Measurements from ENCODE around the gene HBD. TPM values are rescaled to one million over a fixed set of nuclear protein-coding genes. Genes with fewer than 3 reads are reported as not detected.
"Not testable (repeated sequence)": the region's sequence is repeated elsewhere in the genome, so short reads cannot be mapped to it uniquely, and the experiment has no call there.

The HBD gene
- total RNA-seq, 4 donors from 2014 or later = not detected

DNA sequence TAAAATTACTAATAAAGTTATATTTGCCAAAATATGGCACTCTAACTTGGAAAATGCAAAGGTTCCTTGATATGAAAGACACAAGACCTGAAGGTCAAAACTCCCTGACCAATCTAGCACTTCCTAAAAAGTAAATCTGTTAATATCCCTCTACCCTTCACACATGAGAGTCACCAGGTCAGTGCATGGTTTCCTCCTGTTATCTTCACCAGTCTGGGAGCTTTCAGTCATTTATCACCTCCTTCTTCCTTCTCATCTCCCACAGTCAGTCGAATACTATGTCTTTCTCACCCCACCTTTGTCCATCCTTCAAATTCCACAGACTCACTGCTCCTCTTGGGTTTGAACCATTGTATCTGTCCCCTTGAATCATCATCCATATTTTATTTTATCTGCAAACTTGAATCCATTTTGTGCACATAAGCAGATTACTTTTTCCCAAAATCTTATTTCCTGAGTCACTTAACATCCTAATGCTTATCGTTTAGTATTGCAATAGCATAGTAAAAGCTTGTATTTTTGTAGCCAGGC is 32.8 kb upstream of the HBD start:
- Histone ChIP-seq H3K4me1 (no peaks in the 10 kb centered on the region), H3K36me3 (no peaks in the 10 kb centered on the region), H3K27me3 (no peaks in the 10 kb centered on the region), H3K4me3 (no peak overlapping the region), H3K9me3 (no peaks in the 10 kb centered on the region), H3K27ac (no peak overlapping the region)
- TF ChIP-seq EP300 (IDR thresholded peaks at IDR 0.05) (no peak), POLR2AphosphoS5 (IDR thresholded peaks at IDR 0.05) (no peak), POLR2A (IDR thresholded peaks at IDR 0.05) (no peak), CTCF (IDR thresholded peaks at IDR 0.05) (no peak)
- 57 to 64% methylated on average over 2 of the region's 2 CpGs for WGBS, 2 donors (ENCODE audit: low coverage in 1 of 2)
- ATAC-seq = no peak

GRCh38 chr11:5266609-5267008 is 32.3 kb upstream of the HBD start:
- no peaks in the 10 kb centered on the region for H3K36me3 ChIP-seq

GRCh38 chr11:5265832-5266231 is 31.5 kb upstream of the HBD start:
- Histone ChIP-seq H3K27me3 (no peaks in the 10 kb centered on the region), H3K27ac (no peak overlapping the region), H3K36me3 (no peaks in the 10 kb centered on the region), H3K4me3 (no peak overlapping the region), H3K9me3 (peaks cover 0 to 7% (median 0%) of the 10 kb centered on the region in 3 donors), H3K4me1 (no peaks in the 10 kb centered on the region)
- TF ChIP-seq CTCF (IDR thresholded peaks at IDR 0.05) (no peak), POLR2A (IDR thresholded peaks at IDR 0.05) (no peak), EP300 (IDR thresholded peaks at IDR 0.05) (no peak), POLR2AphosphoS5 (IDR thresholded peaks at IDR 0.05) (no peak)
- 50 to 51% methylated on average over 1 to 2 of the region's 2 CpGs for WGBS, 2 donors (ENCODE audit: low coverage in 1 of 2)
- ATAC-seq = no peak

More at GRCh38 chr11:5266609-5267008, 32.3 kb upstream of the HBD start:
- no peak overlapping the region for H3K4me3 ChIP-seq
- no peaks in the 10 kb centered on the region for H3K27me3 ChIP-seq
- no peak for TF ChIP-seq EP300 (IDR thresholded peaks at IDR 0.05)
- no peak for TF ChIP-seq POLR2A (IDR thresholded peaks at IDR 0.05)
- TF ChIP-seq POLR2AphosphoS5 (IDR thresholded peaks at IDR 0.05) = no peak
- TF ChIP-seq CTCF (IDR thresholded peaks at IDR 0.05) = no peak
- H3K9me3 ChIP-seq = peaks cover 0 to 5% (median 0%) of the 10 kb centered on the region in 3 donors
- ATAC-seq = no peak
- no peaks in the 10 kb centered on the region for H3K4me1 ChIP-seq
- no peak overlapping the region for H3K27ac ChIP-seq

DNA sequence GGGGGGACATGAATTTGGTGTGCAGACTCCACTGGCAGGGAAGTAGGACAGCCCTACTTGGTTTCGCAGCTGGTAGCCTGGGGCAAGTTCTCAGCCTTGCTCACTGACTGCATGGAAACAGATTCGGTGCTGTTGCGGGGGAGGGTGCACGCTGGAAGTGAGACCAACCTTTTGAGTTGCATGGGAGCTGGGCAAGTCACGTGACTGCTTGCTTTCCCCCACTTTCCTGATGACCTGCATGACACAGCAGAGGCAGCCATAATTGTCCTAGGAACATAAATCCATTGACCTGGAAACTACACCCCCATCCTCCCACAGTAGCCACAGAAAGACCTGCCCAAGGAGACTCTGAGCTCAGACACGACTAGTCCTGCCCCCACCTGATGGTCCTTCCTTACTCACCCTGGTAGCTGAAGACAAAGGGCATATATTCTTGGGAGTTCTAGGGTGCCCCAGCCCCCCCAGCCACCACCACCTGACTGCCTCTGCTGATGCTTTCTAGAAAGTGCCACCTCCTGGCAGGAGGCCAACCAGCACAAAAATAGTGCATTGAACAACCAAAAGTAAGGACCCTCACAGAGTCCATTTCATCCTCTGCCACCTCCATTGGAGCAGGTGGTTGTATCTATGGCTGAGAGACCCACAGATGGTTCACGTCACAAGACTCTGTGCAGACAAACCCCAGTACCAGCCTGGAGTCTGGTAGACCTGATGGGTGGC is 24.4 kb upstream of the HBD start:
- no peak overlapping the region for H3K4me3 ChIP-seq
- H3K27me3 ChIP-seq = no peaks in the 10 kb centered on the region
- 61 to 65% methylated on average over 4 to 5 of the region's 7 CpGs for WGBS, 2 donors (ENCODE audit: low coverage in 1 of 2)
- peaks cover 0 to 22% (median 0%) of the 10 kb centered on the region in 3 donors for H3K9me3 ChIP-seq
- H3K27ac ChIP-seq = no peak overlapping the region
- ATAC-seq = no peak
- H3K4me1 ChIP-seq = no peaks in the 10 kb centered on the region
- TF ChIP-seq CTCF (IDR thresholded peaks at IDR 0.05) (no peak), POLR2A (IDR thresholded peaks at IDR 0.05) (no peak), EP300 (IDR thresholded peaks at IDR 0.05) (no peak), POLR2AphosphoS5 (IDR thresholded peaks at IDR 0.05) (no peak)
- H3K36me3 ChIP-seq = no peaks in the 10 kb centered on the region

GRCh38 chr11:5257296-5257695 is 23.0 kb upstream of the HBD start:
- no peak for TF ChIP-seq POLR2A (IDR thresholded peaks at IDR 0.05)
- no peak for TF ChIP-seq EP300 (IDR thresholded peaks at IDR 0.05)
- no peak for TF ChIP-seq POLR2AphosphoS5 (IDR thresholded peaks at IDR 0.05)
- no peak for TF ChIP-seq CTCF (IDR thresholded peaks at IDR 0.05)
- no peaks in the 10 kb centered on the region for H3K27me3 ChIP-seq
- 14 to 16% methylated on average over 1 to 2 of the region's 2 CpGs for WGBS, 2 donors (ENCODE audit: low coverage in 1 of 2)
- no peaks in the 10 kb centered on the region for H3K4me1 ChIP-seq
- peaks cover 0 to 22% (median 0%) of the 10 kb centered on the region in 3 donors for H3K9me3 ChIP-seq
- no peak overlapping the region for H3K4me3 ChIP-seq
- no peaks in the 10 kb centered on the region for H3K36me3 ChIP-seq
- no peak for ATAC-seq
- H3K27ac ChIP-seq = no peak overlapping the region

DNA sequence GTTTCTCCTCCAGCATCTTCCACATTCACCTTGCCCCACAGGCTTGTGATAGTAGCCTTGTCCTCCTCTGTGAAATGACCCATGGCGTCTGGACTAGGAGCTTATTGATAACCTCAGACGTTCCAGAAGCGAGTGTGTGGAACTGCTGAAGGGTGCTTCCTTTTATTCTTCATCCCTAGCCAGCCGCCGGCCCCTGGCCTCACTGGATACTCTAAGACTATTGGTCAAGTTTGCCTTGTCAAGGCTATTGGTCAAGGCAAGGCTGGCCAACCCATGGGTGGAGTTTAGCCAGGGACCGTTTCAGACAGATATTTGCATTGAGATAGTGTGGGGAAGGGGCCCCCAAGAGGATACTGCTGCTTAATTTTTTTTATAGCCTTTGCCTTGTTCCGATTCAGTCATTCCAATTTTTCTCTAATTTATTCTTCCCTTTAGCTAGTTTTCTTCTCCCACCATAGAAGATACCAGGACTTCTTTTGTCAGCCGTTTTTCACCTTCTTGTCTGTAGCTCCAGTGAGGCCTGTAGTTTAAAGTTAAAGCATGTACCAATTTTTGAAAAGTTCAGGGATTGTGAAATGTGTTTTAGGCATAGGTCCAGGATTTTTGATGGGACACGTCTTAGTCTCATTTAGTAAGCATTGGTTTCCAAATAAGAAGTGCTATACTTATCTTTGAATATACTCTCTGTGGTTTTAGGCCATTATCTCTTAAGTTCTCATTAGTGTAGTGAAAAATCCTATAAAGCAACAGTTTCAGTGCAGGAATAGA is 20.5 kb upstream of the HBD start, which contains the start of gene HBG2:
HBG2 (minus strand) TSS at position 136 of the 768 bp plus-strand sequence; CDS start at position 83, 53 bp downstream.
- H3K9me3 ChIP-seq, H3K36me3 ChIP-seq, H3K27ac ChIP-seq, H3K4me1 ChIP-seq, H3K27me3 ChIP-seq, ATAC-seq, H3K4me3 ChIP-seq: not testable (repeated sequence)
- 64 to 69% methylated on average over 3 of the region's 9 CpGs for WGBS, 2 donors (ENCODE audit: low coverage in 1 of 2)

- H3K27me3 ChIP-seq, H3K9me3 ChIP-seq, H3K36me3 ChIP-seq, H3K27ac ChIP-seq, ATAC-seq, H3K4me3 ChIP-seq, H3K4me1 ChIP-seq: not testable (repeated sequence)
- 74 to 86% methylated on average over 2 of the region's 2 CpGs for WGBS, 2 donors (ENCODE audit: low coverage in 1 of 2)
These were observed 19.7 kb upstream of the HBD start for GRCh38 chr11:5254023-5254422.
